Measurements from ENCODE around the gene NKIRAS2.

NKIRAS2 gene

GRCh38 chr17:41974031-41974430 lies 45.9 kb upstream of the NKIRAS2 start:
- peaks cover 70% of the 10 kb centered on the region for H3K36me3 ChIP-seq
- H3K4me1 ChIP-seq, result peaks cover 10% of the 10 kb centered on the region
- TF ChIP-seq CTCF (IDR thresholded peaks at IDR 0.05; ENCODE audit: low read depth, low read length), result no peak

GRCh38 chr17:41974658-41975057 lies 45.2 kb upstream of the NKIRAS2 start:
- Histone ChIP-seq H3K36me3 (peaks cover 66% of the 10 kb centered on the region), H3K4me3 (ENCODE audit: low read depth, low read length) (no peak overlapping the region), H3K4me1 (peaks cover 10% of the 10 kb centered on the region), H3K27me3 (no peaks in the 10 kb centered on the region), H3K9me3 (no peaks in the 10 kb centered on the region)
- DNase-seq, result no peak
- TF ChIP-seq CTCF (IDR thresholded peaks at IDR 0.05; ENCODE audit: low read depth, low read length), result no peak

More at GRCh38 chr17:41974031-41974430, 45.9 kb upstream of the NKIRAS2 start:
- no peak for DNase-seq
- Histone ChIP-seq H3K27me3 (no peaks in the 10 kb centered on the region), H3K4me3 (ENCODE audit: low read depth, low read length) (no peak overlapping the region), H3K9me3 (no peaks in the 10 kb centered on the region)

GRCh38 chr17:41975099-41976083 lies 44.5 kb upstream of the NKIRAS2 start:
- no peaks in the 10 kb centered on the region for H3K27me3 ChIP-seq
- H3K4me3 ChIP-seq (ENCODE audit: low read depth, low read length), result no peak overlapping the region
- DNase-seq, result no peak
- peaks cover 10% of the 10 kb centered on the region for H3K4me1 ChIP-seq
- no peak for TF ChIP-seq CTCF (IDR thresholded peaks at IDR 0.05; ENCODE audit: low read depth, low read length)
- no peaks in the 10 kb centered on the region for H3K9me3 ChIP-seq
- peaks cover 71% of the 10 kb centered on the region for H3K36me3 ChIP-seq

- Histone ChIP-seq H3K36me3 (peaks cover 74% of the 10 kb centered on the region), H3K4me1 (peaks cover 10% of the 10 kb centered on the region), H3K27me3 (no peaks in the 10 kb centered on the region), H3K4me3 (ENCODE audit: low read depth, low read length) (no peak overlapping the region), H3K9me3 (no peaks in the 10 kb centered on the region)
- TF ChIP-seq CTCF (IDR thresholded peaks at IDR 0.05; ENCODE audit: low read depth, low read length), result no peak
- no peak for DNase-seq
Measured at GRCh38 chr17:41976142-41976768, 43.6 kb upstream of the NKIRAS2 start.

GRCh38 chr17:41977991-41978390 lies 41.9 kb upstream of the NKIRAS2 start:
- no peak for TF ChIP-seq CTCF (IDR thresholded peaks at IDR 0.05; ENCODE audit: low read depth, low read length)
- H3K9me3 ChIP-seq, result no peaks in the 10 kb centered on the region
- no peak overlapping the region for H3K4me3 ChIP-seq (ENCODE audit: low read depth, low read length)
- no peak for DNase-seq
- no peaks in the 10 kb centered on the region for H3K27me3 ChIP-seq
- peaks cover 5% of the 10 kb centered on the region for H3K4me1 ChIP-seq
- H3K36me3 ChIP-seq, result peaks cover 81% of the 10 kb centered on the region

Data from BE2C (cell line).